ENCODE results near the gene CD47.

Gene CD47

DNA sequence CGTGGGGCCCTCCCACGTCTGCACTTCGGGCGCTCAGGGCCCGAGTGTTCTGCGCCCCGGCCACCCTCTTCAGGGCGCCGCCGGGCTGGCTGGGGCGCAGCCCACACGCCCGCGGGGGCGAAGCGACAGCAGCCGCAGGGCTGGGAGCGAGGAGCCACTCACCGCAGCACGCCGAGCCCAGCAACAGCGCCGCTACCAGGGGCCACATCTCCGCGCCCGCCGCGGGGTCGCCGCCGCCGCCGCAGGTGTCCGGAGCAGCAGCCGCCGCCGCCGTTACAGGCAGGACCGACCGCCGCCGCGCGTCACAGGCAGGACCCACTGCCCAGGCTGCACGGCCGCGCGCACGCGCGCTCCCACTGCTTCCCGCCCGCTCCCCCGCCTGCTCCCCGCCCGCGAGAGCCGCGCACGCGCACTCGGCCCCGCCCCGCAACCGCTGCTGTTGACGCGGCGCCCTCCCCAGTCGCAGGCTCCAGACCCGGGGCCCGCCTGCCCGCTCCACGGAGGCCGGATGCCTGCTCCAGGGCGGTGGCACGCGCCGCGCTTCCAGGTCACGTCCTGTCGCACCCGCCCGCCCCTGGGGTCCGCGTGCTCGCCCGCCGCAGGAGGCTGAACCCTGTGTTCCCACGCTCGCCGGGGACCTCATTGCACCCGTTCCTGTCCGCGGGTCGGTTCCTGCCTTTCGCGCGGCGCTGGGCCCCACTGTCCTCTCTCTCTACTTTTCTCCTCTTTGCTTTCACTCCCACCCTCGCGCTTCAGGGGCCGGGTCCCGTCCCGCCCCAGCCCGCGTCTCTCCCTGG lies at the start of gene CD47:
TSS of gene CD47 (minus strand) at position 331 of the 797 bp plus-strand sequence. CDS start at position 208, 123 bp downstream.
- DNase-seq (ENCODE audit: low read depth in 2 of 2) = peak; percentile 92 to 94

DNA sequence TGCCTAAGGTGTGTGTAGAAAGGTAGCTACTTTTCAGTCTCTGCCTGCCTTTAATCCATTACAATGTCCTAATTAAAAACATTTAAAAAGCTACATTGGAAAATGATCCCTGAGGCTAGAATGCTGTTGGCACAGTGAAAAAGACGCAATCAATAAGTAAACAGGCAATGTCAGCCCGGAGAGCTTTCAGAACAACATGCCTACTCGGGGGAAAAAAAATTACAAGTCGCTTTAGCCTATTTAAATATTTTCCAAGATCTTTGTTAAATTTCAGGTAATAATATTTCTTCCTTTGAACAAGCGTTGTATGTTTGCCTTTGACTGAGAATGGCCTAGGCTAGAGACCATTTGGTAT lies 46.6 kb upstream of the CD47 start:
- no peak for DNase-seq (ENCODE audit: low read depth in 2 of 2)

DNA sequence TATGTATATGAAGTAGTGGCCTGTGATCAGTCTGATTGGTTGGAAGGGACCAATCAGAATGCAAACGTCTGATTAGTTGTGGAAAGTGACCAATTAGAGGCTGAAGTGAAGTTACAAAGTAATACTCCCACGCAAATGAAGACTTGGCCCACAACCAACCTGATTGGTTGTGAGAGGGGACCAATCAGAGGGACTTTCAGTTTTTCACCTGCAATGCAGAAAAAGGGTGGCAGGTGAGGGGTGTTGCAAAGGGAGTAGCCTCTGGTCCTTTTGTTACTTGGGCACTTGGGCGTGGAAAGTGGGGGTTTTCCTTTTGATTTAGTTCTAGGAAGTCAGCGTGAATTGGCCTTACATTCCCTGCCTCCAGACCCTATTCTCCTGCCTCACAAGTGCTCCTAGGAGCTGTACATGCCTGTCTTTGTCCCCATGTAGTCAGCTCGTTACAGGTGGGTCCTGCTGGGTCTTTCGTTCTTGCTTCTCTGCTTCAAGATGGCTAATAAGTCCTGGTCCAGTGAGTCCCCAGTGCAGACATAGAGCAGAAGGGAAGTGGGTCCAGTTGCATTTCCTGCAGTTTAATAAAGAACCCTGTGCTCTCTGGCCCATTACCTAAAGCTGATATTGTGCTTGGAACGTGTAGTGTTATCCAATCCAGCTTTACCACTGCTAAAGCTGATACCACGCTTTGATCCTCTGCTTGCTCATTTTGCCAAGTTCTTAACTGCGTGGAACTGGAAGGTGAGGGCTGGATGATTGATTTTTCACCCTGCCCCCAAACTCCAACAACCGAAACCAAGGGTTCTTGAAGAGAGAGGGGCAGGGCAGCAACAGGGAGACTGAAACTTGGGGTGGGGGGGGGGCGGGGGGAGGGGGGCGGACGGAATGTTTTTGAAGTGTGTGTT lies 46.0 kb upstream of the CD47 start:
- DNase-seq (ENCODE audit: low read depth in 2 of 2) = no peak

DNA sequence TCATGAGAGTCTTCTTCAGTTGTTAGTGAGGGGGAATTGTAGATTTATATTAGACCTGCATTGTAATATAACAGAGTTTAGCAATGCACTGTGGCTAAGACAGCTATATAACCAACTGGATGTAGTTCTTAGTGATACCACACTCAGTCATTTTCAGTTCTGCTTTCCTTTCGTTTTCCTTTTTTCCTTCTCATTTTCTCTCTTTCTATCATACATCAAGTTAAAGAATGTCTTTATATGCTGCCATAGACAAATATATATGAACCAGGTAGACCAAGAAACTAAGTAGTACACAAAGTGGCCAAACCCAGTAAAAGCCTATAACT lies 43.7 kb upstream of the CD47 start:
- DNase-seq (ENCODE audit: low read depth in 2 of 2) = no peak

DNA sequence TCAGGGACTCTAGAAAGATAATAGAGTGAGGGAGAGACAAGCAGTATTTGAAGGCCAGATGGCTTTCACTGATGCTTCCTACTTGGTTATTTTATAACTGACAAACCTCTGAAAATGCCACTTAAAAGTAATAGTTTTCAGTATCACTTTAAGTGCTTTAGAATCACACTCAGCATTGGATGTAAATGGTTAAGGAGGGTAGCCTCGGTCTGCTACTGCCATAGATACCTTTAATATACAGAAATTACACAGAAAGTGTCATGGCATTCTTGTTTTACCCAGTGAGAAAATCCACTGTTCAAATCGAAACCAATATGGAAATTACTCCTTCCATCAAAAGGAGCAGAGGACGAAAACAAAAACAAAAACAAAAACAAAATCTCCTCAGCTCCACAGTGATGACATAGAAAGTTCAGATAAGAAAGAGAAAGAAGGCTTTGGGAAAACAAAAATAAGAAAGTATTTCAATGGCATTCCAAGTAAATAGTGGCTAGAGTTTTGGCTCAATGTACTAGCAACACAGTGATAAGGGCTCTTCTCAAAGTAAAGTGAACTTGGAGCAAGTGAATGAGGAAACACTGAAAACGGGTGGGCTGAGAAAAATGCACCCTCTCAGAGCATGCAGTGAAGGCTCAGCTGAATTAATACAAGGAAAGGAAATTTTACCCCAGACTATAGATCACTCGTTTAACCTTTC lies 43.2 kb upstream of the CD47 start:
- DNase-seq (ENCODE audit: low read depth in 2 of 2) = no peak

DNA sequence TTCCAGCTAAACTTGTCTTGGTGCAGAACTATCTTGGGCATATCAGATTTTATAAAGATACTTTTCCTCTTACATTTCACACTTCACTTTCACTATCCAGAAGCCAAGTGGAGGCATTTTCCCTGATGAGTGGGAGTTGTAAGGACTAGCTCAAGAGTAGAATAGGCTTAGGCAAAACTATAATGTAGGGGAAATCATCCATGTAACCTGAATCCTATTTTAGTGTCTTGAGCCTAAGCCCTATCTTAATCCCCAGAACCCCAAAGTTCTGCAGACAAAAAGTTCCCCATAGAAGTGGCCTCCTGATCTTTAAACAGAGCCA lies 42.2 kb upstream of the CD47 start:
- no peak for DNase-seq (ENCODE audit: low read depth in 2 of 2)

DNA sequence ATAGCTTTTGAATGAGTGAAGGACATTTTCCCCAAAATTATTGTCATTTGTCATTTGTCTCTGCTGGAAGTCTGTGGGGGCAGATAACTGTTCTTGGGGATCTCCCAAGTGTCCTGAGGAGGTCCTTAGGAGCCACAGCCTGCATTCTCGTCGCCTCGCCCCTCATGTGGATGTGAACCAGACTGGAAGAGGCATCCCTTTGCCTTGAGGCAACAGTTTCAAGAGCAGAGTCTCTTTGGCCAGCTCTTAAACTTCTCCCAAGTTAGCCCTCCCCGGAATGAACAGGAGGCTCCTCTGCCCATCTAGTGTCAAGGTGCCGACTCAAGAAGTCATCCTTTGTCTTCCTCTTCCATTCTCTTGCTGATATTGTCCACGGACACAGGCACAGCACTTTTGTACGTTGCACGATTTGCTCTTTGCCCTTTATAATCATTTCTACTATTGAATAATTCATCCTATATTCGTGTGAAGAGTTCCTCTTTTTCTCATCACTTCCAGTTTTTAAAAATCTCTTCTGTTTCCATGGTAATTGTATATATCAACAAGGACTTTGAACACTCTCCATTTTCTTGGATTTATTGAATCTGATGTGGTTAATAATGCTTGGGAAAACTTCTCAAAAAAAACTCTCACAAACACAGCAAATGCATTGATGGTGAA lies 40.8 kb upstream of the CD47 start:
- DNase-seq (ENCODE audit: low read depth in 2 of 2) = no peak

DNA sequence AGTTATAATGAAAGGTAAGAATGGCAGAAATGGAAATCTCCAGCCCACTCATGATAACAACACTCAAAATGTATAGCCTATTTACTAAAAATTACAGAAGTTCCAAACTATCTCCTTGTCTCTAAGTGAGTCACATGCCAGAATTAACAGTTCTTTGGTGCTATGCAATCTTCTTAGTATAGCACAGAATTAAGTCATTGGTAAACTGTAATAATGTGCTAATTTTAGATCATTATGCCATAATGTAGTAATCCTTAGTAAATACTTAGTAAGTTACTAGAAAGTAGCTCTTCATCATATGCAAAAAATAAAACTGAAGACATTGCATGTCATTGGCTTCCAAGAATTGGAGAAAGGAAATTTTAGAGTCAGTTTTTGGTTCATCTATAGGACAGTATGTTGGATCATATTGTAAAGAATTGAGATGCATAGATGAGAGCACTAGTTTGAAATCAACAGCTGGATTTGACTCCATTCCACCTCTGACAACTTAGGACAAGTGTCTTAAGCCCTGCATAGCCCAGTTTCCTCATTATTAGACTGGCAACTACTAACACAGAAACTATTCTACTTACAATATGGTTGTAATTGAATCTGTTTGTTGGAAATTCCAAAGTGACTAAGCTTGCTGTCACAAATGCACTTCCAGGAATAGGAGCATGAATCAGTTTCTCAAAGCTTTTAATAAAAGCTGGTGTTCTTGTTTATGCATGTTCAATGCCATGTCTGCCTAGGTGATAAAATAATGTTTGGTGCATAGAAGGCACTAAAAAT lies 40.1 kb upstream of the CD47 start:
- no peak for DNase-seq (ENCODE audit: low read depth in 2 of 2)

DNA sequence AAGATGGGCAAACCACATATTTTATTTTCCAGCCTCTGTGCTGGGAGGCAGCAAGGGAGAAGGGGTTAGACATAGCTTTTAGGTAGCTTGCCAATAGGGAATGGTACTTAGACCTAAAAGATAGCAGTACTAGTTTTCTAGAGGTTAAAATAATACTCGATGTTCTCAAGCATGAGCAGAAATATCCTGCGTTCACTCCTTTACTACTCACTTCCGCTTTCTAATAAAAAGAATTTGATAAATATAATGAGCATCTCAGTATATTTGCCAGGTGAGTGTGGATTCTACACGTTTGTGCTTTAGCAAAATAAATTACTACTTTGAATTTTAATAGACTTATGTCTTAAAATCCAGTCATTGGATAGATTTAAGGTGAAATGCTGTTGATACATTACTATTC lies 39.4 kb upstream of the CD47 start:
- DNase-seq (ENCODE audit: low read depth in 2 of 2) = no peak

DNA sequence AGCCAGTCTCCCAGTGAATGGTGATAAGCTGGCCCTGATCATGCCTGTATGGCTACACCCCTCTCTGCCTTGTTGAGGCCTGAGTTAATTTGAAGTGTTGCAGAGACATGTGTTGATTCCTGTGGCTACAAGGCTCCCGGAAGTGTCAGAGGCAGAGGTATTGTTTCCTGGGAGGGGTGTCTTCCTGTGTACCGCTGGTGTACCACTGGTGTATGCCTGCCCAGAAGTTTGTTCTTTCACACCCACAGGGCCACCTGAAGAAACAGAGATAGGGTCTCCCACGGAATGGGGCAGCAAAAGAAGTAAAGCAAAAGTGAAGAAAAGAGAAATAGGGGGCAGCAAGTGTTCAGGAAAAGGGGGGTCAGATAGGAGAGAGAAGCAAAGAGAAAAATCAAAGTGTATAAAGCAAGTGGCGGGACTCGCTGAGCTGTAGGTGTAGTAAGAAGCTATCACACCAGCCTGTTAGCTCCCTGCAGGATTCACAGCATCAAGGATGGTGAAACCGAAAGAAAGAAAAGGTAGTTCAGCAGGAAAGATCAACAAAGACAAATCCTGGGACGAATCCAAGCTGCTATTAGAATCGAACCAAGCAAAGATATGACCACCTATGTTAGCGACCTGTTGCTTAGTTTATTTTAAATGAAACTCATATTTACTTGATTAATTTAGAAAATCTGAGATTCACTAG lies 36.6 kb upstream of the CD47 start:
- peak; percentile 22 to 30 for DNase-seq (ENCODE audit: low read depth in 2 of 2)

DNA sequence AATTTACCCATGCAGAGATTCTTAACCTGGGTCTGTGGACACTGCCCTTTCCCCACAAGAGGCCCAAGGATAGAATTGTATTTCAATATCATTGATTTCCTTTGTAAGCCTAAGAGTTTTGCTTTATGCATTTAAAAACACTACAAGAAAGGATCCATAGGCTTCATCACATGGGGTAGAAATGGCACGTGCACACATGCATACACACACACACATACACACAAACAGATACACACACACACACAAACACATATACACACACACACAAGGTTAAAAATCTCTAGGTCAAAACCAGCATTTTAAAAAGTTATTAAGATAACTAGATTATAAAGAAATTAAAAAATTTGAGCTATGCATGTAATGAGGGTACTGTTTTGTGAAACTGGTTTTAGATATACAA lies 35.5 kb upstream of the CD47 start:
- DNase-seq (ENCODE audit: low read depth in 2 of 2) = no peak

DNA sequence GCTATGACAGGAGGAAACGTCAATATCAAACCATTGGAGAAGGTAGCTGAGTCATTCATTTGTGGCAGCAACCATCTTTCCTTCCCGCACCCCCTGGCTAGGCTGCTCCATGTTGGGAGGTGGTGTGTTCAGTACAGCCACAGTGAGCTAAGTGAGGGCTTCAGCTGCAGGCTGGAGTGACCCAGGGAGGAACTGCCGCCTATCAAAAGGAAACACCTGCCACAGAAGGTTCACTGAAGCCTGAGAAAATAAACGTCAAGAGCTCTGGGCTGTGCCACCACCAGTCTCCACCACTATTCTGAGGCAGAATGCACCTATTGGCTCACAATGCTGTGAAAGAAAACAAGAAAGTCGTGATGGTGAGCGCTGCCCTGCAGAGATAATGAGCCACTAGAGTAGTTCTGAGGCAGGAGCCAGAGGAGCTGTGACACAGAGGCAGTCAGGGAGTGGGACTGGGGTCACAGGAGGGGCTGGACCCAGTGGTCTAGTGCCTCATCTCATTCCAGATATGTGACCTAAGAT lies 34.8 kb upstream of the CD47 start:
- peak in 1 of 2 donors; percentile 27 for DNase-seq (ENCODE audit: low read depth in 2 of 2)

DNA sequence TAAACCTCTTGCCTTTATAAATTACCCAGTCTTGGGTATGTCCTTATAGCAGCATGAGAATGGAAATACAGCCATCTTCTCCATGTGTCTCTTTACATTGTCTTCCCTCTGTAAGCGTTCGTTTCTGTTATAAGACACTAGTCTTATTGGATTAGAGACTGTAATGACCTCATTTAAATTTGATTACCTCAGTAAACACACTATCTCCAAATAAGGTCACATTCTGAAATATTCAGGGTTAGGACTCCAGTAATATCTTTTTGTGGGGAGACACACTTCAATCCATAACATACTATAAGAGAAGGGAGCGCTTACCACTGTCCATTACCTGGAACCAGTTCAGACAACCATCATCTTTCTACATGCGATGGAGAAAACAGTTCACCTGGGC lies 34.3 kb upstream of the CD47 start:
- DNase-seq (ENCODE audit: low read depth in 2 of 2) = no peak

DNA sequence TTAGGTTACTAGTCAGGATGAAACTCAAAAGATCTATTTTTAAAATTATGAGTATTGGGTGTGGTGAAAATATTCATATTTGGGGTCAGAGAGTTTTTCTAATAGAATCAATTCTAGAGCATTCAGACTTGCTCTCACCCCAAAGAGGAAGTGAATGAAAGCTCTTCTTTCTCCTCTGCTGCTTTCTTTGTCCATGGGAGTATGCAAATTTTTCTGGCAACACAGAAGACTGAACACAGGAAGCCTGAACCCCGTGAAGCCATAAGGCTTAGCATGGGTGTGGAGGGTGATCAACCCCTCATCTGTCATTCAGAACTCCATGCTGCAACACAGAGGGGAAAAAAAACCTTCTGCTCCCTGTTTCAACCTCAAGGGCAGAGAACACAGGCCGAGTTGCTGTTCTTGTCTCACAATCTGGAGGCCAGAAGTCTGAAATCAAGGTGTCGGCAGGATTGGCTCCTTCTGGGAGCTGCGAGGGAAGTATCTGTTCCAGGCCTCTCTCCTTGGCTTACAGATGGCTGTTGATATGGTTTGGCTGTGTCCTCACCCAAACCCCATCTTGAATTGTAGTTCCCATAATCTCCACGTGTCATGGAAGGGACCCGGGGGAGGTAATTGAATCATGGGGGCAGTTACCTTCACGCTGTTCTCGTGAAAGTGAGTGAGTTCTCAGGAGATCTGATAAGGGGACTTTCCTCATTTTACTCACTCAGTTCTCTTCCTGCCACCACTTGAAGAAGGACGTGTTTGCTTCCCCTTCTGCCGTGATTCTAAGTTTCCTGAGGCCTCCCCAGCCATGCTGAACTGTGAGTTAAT lies 33.7 kb upstream of the CD47 start:
- peak in 1 of 2 donors; percentile 39 for DNase-seq (ENCODE audit: low read depth in 2 of 2)

DNA sequence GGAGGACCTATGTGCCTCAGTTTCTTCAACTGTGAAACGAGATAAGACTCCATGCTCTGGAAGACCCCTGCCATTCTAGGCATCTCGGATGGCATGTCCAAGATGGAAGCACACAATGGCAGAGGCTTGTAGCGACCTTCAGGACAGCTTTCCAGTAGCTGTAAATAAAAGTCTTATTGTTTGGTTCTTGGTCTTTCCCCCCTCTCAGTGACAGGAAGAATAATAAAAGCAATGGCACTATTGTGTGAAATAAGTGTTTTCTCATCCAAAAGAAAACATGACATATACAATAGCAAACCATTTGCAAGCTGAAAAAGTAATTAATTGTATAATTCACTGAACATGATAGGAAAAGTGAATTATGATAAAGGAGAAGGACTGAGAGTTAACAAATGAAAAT lies 32.5 kb upstream of the CD47 start:
- no peak for DNase-seq (ENCODE audit: low read depth in 2 of 2)

DNA sequence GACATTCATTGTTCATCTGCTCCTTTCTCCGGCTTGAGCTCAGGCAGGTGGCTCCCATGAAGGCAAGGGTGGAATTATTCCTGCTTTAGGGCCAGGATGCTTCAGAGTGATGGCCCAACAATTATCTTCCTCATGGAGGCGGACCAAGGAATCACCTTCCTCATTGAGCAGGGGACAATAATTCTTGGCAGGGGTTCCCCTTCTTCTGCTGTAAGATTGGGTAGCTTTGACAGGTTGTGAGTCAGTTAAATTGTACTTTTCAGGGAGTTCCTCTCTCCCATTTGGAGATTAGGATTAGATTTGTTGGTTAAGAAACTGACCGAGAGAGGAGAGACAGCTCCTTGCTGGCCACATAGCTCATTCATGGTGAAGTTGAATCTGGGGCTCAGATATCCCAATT lies 31.4 kb upstream of the CD47 start:
- DNase-seq (ENCODE audit: low read depth in 2 of 2) = no peak

DNA sequence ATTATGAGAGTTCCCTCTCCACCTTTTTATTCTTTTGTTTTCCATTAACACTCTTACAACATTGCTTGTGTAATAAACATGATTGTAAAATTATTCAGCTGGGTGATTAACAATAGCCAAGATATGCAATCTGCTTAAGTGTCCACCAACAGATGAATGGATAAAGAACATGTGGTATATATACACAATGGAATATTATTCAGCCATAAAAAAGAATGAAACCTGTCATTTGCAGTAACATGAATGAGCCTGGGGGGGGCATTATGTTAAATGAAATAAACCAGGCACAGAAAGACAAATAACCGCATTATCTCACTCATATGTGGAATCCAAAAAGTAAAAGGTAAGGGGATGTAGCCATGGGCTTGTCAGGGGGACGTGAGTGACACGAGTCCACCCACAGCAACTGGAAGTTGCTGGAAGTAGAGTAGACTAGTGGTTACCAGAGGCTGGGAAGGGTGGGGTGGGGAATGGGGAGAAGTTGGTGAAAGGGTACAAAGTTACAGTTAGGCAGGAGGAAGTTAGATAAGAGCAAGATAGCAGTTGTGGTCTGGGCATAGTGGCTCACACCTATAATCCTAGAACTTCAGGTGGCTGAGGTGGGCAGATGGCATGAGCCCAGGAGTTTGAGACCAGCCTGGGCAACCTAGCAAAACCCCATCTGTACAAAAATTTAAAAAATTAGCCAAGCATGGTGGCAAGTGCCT lies 28.7 kb upstream of the CD47 start:
- DNase-seq (ENCODE audit: low read depth in 2 of 2) = no peak

DNA sequence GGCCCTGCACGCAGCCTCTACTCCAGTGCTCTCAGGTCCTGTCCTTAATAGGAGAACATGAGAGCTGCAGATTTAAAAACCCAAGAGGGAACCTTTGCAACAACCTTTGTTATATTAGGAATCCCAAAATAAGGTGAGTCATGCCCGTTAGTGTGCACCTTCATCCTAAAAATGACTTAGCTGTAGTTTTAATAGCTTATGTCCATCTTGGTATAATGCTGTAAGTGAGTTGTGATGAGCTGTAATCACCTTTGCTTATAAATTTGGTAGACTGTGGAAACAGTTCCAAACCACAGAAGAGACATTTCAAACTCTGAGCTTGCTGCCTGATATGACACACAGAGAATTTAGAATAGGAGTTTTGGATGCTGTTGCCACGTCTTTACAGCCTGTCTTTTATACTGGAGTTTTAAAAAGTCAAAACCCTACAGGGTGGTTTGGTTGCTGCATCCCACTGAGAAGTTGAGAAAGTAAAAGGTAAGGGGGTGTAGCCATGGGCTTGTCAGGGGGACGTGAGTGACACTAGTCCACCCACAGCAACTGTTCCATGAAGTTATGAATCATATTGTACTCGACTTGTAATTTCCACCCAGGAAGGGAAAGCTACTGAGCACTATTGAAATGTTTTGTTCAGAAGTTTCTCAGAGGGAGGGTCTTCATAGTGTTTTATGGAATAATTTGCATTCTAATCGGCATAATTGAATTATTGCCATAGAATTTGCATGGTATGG lies 27.4 kb upstream of the CD47 start:
- DNase-seq (ENCODE audit: low read depth in 2 of 2) = no peak
